CD14-positive monocyte (primary cell): ENCODE results near the gene MMP19. TPM values are rescaled to one million over a fixed set of nuclear protein-coding genes. Genes with fewer than 3 reads are reported as not detected.

Source experiments
- DNase-seq, 3 donors: peaks; one replicate each; pipeline ENCODE4 v3.0.0-alpha.2; 2011 to 2022
- H2AFZ ChIP-seq: 2 replicates; pipeline ENCODE4 v1.6.0; 2012; ENCODE audit warnings: mild to moderate bottlenecking, low read depth, low read length, inconsistent platforms; ENCODE audit not compliant: insufficient read depth, poor library complexity, severe bottlenecking
- H3K27ac ChIP-seq, 2 donors: 1 replicate in 1 of 2; 2 replicates in 1 of 2; pipeline ENCODE4 v1.5.1; 2012 to 2013; ENCODE audit warnings: low read length in 2 of 2, control low read depth in 1 of 2, inconsistent platforms in 1 of 2, low read depth in 1 of 2, mild to moderate bottlenecking in 1 of 2
- H3K27me3 ChIP-seq, 2 donors: one replicate each; pipeline versions ENCODE4 v1.6.0 to v1.6.1; 2011 to 2013; ENCODE audit warnings: low read length in 2 of 2; ENCODE audit not compliant: control insufficient read depth in 2 of 2, insufficient read depth in 2 of 2
- H3K36me3 ChIP-seq, 2 donors: replicated peaks in 1 of 2; 1 replicate in 1 of 2; 2 replicates in 1 of 2; pipeline versions ENCODE4 v1.5.1 to v1.6.1; 2012 to 2013; ENCODE audit warnings: low read length in 2 of 2, control low read depth in 1 of 2, inconsistent platforms in 1 of 2, mild to moderate bottlenecking in 1 of 2; ENCODE audit not compliant: insufficient read depth in 2 of 2, control insufficient read depth in 1 of 2
- H3K4me1 ChIP-seq, 2 donors: 1 replicate in 1 of 2; 2 replicates in 1 of 2; pipeline versions ENCODE4 v1.5.1 to v1.6.1; 2012 to 2013; ENCODE audit warnings: low read length in 2 of 2, control low read depth in 1 of 2, inconsistent platforms in 1 of 2, mild to moderate bottlenecking in 1 of 2, moderate library complexity in 1 of 2; ENCODE audit not compliant: insufficient read depth in 2 of 2, control insufficient read depth in 1 of 2
- H3K4me2 ChIP-seq: replicated peaks from 2 replicates; pipeline ENCODE3; 2012; ENCODE audit warnings: low read length, moderate library complexity, mild to moderate bottlenecking; ENCODE audit not compliant: poor library complexity, severe bottlenecking; ENCODE audit errors: extremely low read depth
- H3K4me3 ChIP-seq, 3 experiments: fragments of 200-600 bp in 1 of 3; sonication (generic) in 1 of 3; replicated peaks in 1 of 3; 1 replicate in 2 of 3; 2 replicates in 1 of 3; pipeline ENCODE4 v1.5.1; 2011 to 2013; ENCODE audit warnings: low read length in 3 of 3, mild to moderate bottlenecking in 3 of 3, control low read depth in 2 of 3, low read depth in 2 of 3, inconsistent platforms in 1 of 3, moderate library complexity in 1 of 3
- H3K79me2 ChIP-seq: 2 replicates; pipeline ENCODE4 v1.6.0; 2012; ENCODE audit warnings: mild to moderate bottlenecking, control low read depth, inconsistent platforms, low read length, moderate library complexity; ENCODE audit not compliant: insufficient read depth
- H3K9ac ChIP-seq: 2 replicates; pipeline ENCODE4 v1.6.0; 2017; ENCODE audit warnings: low read length, mild to moderate bottlenecking; ENCODE audit not compliant: insufficient read depth, poor library complexity, severe bottlenecking
- H3K9me3 ChIP-seq, 2 donors: replicated peaks in 1 of 2; 1 replicate in 1 of 2; 2 replicates in 1 of 2; pipeline versions ENCODE4 v1.5.1 to v1.6.1; 2012 to 2013; ENCODE audit warnings: low read length in 2 of 2, control low read depth in 1 of 2; ENCODE audit not compliant: control insufficient read depth in 1 of 2, insufficient read depth in 1 of 2
- H4K20me1 ChIP-seq: 2 replicates; pipeline ENCODE4 v1.6.0; 2012; ENCODE audit warnings: mild to moderate bottlenecking, low read length, control low read depth, moderate library complexity; ENCODE audit not compliant: insufficient read depth
- H3K27ac Mint-ChIP-seq, 7 donors: one replicate each; pipeline ENCODE4 v1.8.0; 2020; ENCODE audit warnings: mild to moderate bottlenecking in 7 of 7, mixed read lengths in 7 of 7, moderate library complexity in 6 of 7, inconsistent platforms in 2 of 7
- H3K27me3 Mint-ChIP-seq, 3 donors: one replicate each; pipeline ENCODE4 v1.8.0; 2021 to 2022; ENCODE audit warnings: low read depth in 3 of 3, mild to moderate bottlenecking in 3 of 3, mixed read lengths in 3 of 3, moderate library complexity in 3 of 3, inconsistent platforms in 1 of 3
- H3K36me3 Mint-ChIP-seq, 2 donors: one replicate each; pipeline ENCODE4 v1.8.0; 2020; ENCODE audit warnings: mixed read lengths in 2 of 2, inconsistent platforms in 1 of 2, mild to moderate bottlenecking in 1 of 2
- H3K4me1 Mint-ChIP-seq: one replicate; pipeline ENCODE4 v1.8.0; 2020; ENCODE audit warnings: mild to moderate bottlenecking, mixed read lengths
- H3K4me3 Mint-ChIP-seq, 2 donors: one replicate each; pipeline ENCODE4 v1.8.0; 2020; ENCODE audit warnings: mild to moderate bottlenecking in 2 of 2, mixed read lengths in 2 of 2, moderate library complexity in 1 of 2
- H3K9me3 Mint-ChIP-seq, 7 donors: one replicate each; pipeline ENCODE4 v1.8.0; 2020 to 2022; ENCODE audit warnings: mixed read lengths in 7 of 7, mild to moderate bottlenecking in 6 of 7, moderate library complexity in 6 of 7, inconsistent platforms in 2 of 7
- WGBS: methylation state at CpG from one replicate; pipeline ENCODE4 v1.1.5; 2013; ENCODE audit warnings: missing lambda C conversion rate; ENCODE audit not compliant: insufficient coverage; 5-methylcytosine and 5-hydroxymethylcytosine counted together
- intact Hi-C, 2 donors: fragments of 100-400 bp; cut with micrococcal nuclease; formaldehyde crosslinking; loops; one replicate each; pipeline versions ENCODE4 v1.15.0 to v1.15.1; 2023
- polyA plus RNA-seq, 3 donors: library from polyadenylated mRNA; depleted of rRNA in 1 of 3; unstranded in 2 of 3; stranded (reverse) in 1 of 3; fragments of 300-500 nt in 2 of 3; fragments of >200 nt in 1 of 3; fragmentation: Illumina TruSeq in 2 of 3; gene quantifications; 1 replicate in 2 of 3; 2 replicates in 1 of 3; pipeline ENCODE4 v1.2.3, GENCODE V29; 2012 to 2021
- TF ChIP-seq, protein P1 (sequence below): fragments of 200-600 bp; IDR thresholded peaks from one replicate; pipeline ENCODE4 v1.8.0; 2022; ENCODE audit warnings: antibody characterized with exemption, mild to moderate bottlenecking

Gene MMP19
- polyA plus RNA-seq, 3 donors: 0.81 to 2.8 (median 1.0) TPM

GRCh38 chr12:55862286-55862685 is 19.6 kb upstream of the MMP19 start:
- Mint-ChIP-seq H3K36me3 (no peaks in the 10 kb centered on the region), H3K27me3 (peaks cover 2 to 5% (median 2%) of the 10 kb centered on the region in 3 donors)

GRCh38 chr12:55861871-55862270 is 19.1 kb upstream of the MMP19 start:
- Histone ChIP-seq H3K9me3 (peaks cover 0 to 25% of the 10 kb centered on the region in 2 donors), H2AFZ (no peak overlapping the region), H3K4me1 (no peaks in the 10 kb centered on the region), H3K27ac (no peak overlapping the region), H3K9ac (no peak overlapping the region), H3K4me2 (no peak overlapping the region), H3K27me3 (no peaks in the 10 kb centered on the region), H3K79me2 (no peaks in the 10 kb centered on the region), H3K4me3 (no peak overlapping the region), H4K20me1 (no peaks in the 10 kb centered on the region), H3K36me3 (no peaks in the 10 kb centered on the region)
- H3K27me3 Mint-ChIP-seq: peaks cover 2 to 3% (median 2%) of the 10 kb centered on the region in 3 donors
- no peak overlapping the region for H3K27ac Mint-ChIP-seq
- WGBS: no CpG with 5 or more reads among the region's 3 CpGs
- peaks cover 0 to 23% (median 8%) of the 10 kb centered on the region in 7 donors for H3K9me3 Mint-ChIP-seq
- H3K4me3 Mint-ChIP-seq: no peak overlapping the region
- no peaks in the 10 kb centered on the region for H3K4me1 Mint-ChIP-seq
- TF ChIP-seq, protein P1, sequence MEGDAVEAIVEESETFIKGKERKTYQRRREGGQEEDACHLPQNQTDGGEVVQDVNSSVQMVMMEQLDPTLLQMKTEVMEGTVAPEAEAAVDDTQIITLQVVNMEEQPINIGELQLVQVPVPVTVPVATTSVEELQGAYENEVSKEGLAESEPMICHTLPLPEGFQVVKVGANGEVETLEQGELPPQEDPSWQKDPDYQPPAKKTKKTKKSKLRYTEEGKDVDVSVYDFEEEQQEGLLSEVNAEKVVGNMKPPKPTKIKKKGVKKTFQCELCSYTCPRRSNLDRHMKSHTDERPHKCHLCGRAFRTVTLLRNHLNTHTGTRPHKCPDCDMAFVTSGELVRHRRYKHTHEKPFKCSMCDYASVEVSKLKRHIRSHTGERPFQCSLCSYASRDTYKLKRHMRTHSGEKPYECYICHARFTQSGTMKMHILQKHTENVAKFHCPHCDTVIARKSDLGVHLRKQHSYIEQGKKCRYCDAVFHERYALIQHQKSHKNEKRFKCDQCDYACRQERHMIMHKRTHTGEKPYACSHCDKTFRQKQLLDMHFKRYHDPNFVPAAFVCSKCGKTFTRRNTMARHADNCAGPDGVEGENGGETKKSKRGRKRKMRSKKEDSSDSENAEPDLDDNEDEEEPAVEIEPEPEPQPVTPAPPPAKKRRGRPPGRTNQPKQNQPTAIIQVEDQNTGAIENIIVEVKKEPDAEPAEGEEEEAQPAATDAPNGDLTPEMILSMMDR: no peak
- intact Hi-C loops: no loop called here
- H3K36me3 Mint-ChIP-seq: no peaks in the 10 kb centered on the region
- DNase-seq: no peak

More at GRCh38 chr12:55862286-55862685, 19.6 kb upstream of the MMP19 start:
- H3K27me3 ChIP-seq: no peaks in the 10 kb centered on the region
- no peak overlapping the region for H3K4me2 ChIP-seq
- DNase-seq: no peak
- H3K36me3 ChIP-seq: no peaks in the 10 kb centered on the region
- H2AFZ ChIP-seq: no peak overlapping the region
- Mint-ChIP-seq H3K4me3 (no peak overlapping the region), H3K27ac (peak overlapping the region in 1 of 7 donors; percentile 6), H3K4me1 (no peaks in the 10 kb centered on the region), H3K9me3 (peaks cover 0 to 23% (median 8%) of the 10 kb centered on the region in 7 donors)
- TF ChIP-seq, protein P1: no peak
- H3K79me2 ChIP-seq: no peaks in the 10 kb centered on the region
- H3K4me3 ChIP-seq: no peak overlapping the region
- H3K4me1 ChIP-seq: no peaks in the 10 kb centered on the region
- no peak overlapping the region for H3K9ac ChIP-seq
- no peaks in the 10 kb centered on the region for H4K20me1 ChIP-seq
- peaks cover 0 to 25% of the 10 kb centered on the region in 2 donors for H3K9me3 ChIP-seq
- H3K27ac ChIP-seq: no peak overlapping the region
- intact Hi-C loops: no loop called here
